Heart left ventricle (tissue), 16 donors: ENCODE measurements around the gene DIRAS1. TPM values are rescaled to one million over a fixed set of nuclear protein-coding genes. Genes with fewer than 3 reads are reported as not detected.

Experiments
- ATAC-seq, 4 donors: fragments of 200-7000 bp; cut with Tn5 transposase; one replicate each; pipeline ENCODE4 v1.9.1; 2020 to 2022; ENCODE audit warnings: moderate library complexity in 4 of 4, mild to moderate bottlenecking in 3 of 4, moderate number of reproducible peaks in 1 of 4
- DNase-seq, 5 donors: peaks; one replicate each; pipeline ENCODE4 v3.0.0-alpha.2; 2020
- H3K27ac ChIP-seq, 12 donors: fragments of 200-600 bp; sonication (generic) in 4 of 12; one replicate each; pipeline versions ENCODE4 v1.5.0 to v1.8.0; 2016 to 2022; ENCODE audit warnings: mild to moderate bottlenecking in 2 of 12
- H3K27me3 ChIP-seq, 9 donors: fragments of 200-600 bp; sonication (generic) in 2 of 9; one replicate each; pipeline versions ENCODE4 v1.5.1 to v1.8.0; 2016 to 2022; ENCODE audit warnings: mild to moderate bottlenecking in 3 of 9
- H3K36me3 ChIP-seq, 9 donors: fragments of 200-600 bp; sonication (generic) in 2 of 9; one replicate each; pipeline versions ENCODE4 v1.5.0 to v1.8.0; 2018 to 2022; ENCODE audit warnings: mild to moderate bottlenecking in 2 of 9
- H3K4me1 ChIP-seq, 12 donors: fragments of 200-600 bp; sonication (generic) in 4 of 12; one replicate each; pipeline versions ENCODE4 v1.5.0 to v1.8.0; 2016 to 2022; ENCODE audit warnings: mild to moderate bottlenecking in 3 of 12
- H3K4me3 ChIP-seq, 12 donors: fragments of 200-600 bp; sonication (generic) in 4 of 12; one replicate each; pipeline versions ENCODE4 v1.5.0 to v1.8.0; 2017 to 2022; ENCODE audit warnings: mild to moderate bottlenecking in 9 of 12, moderate library complexity in 4 of 12
- H3K9me3 ChIP-seq, 12 donors: fragments of 200-600 bp; sonication (generic) in 4 of 12; one replicate each; pipeline versions ENCODE4 v1.5.0 to v1.8.0; 2016 to 2022; ENCODE audit warnings: mild to moderate bottlenecking in 1 of 12
- POLR2A ChIP-seq, 2 donors: fragments of 450-650 bp; IDR thresholded peaks; one replicate each; pipeline ENCODE4 v1.6.1; 2017; ENCODE audit warnings: antibody characterized with exemption in 2 of 2, mild to moderate bottlenecking in 2 of 2, moderate library complexity in 2 of 2
- WGBS, 4 donors: extraction: QIAGEN DNeasy Blood & Tissue Kit in 2 of 4; methylation state at CpG; one replicate each; pipeline versions ENCODE4 v1.1.5 to v1.1.7; 2013 to 2018; 5-methylcytosine and 5-hydroxymethylcytosine counted together
- intact Hi-C, 10 donors: fragments of 100-400 bp; cut with DNase I; formaldehyde crosslinking; loops; one replicate each; pipeline versions ENCODE4 v1.11.1 to v1.14.2; 2022
- polyA plus RNA-seq, 2 donors: library from polyadenylated mRNA; stranded (reverse); fragments of 200-250 nt; gene quantifications; one replicate each; pipeline ENCODE4 v1.2.3, GENCODE V29; 2013
- total RNA-seq, 9 donors: library from RNA; depleted of rRNA in 2 of 9; stranded (reverse); fragments of >200 nt in 2 of 9; fragmentation: NEBNext Ultra II Directional in 3 of 9; extraction: Animal tissue kit (Norgen Biotek cat#: 25700) in 3 of 9; gene quantifications; one replicate each; pipeline versions ENCODE4 v1.1.0 to v1.2.4, GENCODE V29; 2016 to 2023
- TF ChIP-seq, protein P1 (sequence below), 12 donors: fragments of 200-600 bp; sonication (generic) in 4 of 12; IDR thresholded peaks; one replicate each; pipeline versions ENCODE4 v1.5.0 to v1.8.0; 2018 to 2022; ENCODE audit warnings: antibody characterized with exemption in 12 of 12, mild to moderate bottlenecking in 5 of 12
- donor health status: ischemic (EF 13 %, LVEDD 7.1; RV severe dilation, severe dysfunction).
- donor health status: healthy with polysubstance abuse.
- donor health status: DM: no; HTN: yes; CAD: no.
- donor health status: DM: no; HTN: no; CAD: no.
- donor health status: ischemic (EF 25% LVEDD 6.9; RV normal size, moderate dysfunction).
- donor health status: ischemic (EF 25% LVEDD 5.7; RV mildly dilated, moderate dysfunction).
- donor health status: healthy.
- donor health status: DM: yes; HTN: yes; CAD: no.
- donor health status: ischemic (EF 35%, LVEDD 5.7; RV mildly dilated, moderate dysfunction).
- donor health status: nonischemic (EF 11% LVEDD 7.7; RV severe dilation, severe dysfunction).
- donor health status: DM: yes; HTN: yes; CAD: no.
- donor health status: PGD.
- donor health status: ischemic (EF 29% LVEDD 5.4; RV normal size, mild dysfunction).
- donor health status: nonischemic (EF 23%, LVEDD 6.1; RV moderate dilation, normal function).

Gene DIRAS1
- total and polyA plus RNA-seq, 11 donors = 77.4 to 191 (median 142) TPM

DNA sequence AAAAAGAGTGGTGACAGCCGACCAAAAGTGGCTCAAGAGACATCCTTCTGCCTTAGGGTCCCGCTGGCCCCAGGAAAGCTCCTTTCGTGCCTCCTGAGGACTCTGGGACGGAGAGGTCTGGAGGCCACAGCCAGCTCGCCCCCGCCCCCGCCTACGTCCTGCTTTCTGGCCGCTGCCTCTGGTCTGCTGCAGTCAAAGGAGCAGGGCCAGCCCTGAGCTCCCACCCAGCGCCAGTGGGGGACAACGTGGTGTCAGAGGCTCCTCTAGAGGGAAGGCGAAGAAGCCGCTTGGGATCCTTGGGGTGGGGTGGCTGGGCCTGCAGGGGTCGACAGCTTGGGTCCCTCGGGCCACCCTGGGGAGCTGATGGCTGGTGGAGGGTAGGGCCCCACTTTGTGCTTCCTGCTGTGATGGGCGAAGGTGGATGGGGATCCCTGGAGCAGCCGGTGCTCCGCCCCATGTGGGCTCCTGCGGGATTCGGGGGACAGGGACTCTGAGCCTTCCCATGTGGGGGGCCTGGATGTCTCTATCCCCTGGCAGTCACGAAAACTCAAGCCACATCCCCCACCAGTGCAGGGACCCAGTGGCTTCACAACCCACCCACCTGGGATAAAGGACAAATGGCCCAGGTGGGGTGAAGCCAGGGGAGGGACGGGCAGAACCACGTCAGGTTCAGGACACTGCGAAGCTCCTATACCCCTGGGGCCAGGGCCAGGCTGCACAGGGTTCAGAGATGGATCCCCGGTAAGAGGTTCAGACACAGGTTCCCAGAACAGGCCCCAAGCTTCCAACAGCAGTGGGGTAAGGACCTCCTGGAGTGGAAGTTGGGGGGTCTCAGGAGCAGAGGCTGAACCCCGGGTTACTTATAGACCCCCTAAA, 9.0 kb upstream of the DIRAS1 start:
- ATAC-seq (no peak), DNase-seq (peak in 1 of 5 donors; percentile 40)
- 85 to 90% (median 87%) methylated on average over 11 to 26 of the region's 26 CpGs for WGBS, 4 donors
- H3K27ac ChIP-seq = no peak overlapping the region
- peaks cover 0 to 24% (median 10%) of the 10 kb centered on the region in 9 donors for H3K27me3 ChIP-seq
- intact Hi-C loops = loop anchor here in 2 of 10 donors (10.0 kb wide), 1 partner anchor 65 kb away; no protein-coding TSS in a partner anchor
- peaks cover 0 to 33% (median 6%) of the 10 kb centered on the region in 9 donors for H3K36me3 ChIP-seq
- TF ChIP-seq, protein P1, sequence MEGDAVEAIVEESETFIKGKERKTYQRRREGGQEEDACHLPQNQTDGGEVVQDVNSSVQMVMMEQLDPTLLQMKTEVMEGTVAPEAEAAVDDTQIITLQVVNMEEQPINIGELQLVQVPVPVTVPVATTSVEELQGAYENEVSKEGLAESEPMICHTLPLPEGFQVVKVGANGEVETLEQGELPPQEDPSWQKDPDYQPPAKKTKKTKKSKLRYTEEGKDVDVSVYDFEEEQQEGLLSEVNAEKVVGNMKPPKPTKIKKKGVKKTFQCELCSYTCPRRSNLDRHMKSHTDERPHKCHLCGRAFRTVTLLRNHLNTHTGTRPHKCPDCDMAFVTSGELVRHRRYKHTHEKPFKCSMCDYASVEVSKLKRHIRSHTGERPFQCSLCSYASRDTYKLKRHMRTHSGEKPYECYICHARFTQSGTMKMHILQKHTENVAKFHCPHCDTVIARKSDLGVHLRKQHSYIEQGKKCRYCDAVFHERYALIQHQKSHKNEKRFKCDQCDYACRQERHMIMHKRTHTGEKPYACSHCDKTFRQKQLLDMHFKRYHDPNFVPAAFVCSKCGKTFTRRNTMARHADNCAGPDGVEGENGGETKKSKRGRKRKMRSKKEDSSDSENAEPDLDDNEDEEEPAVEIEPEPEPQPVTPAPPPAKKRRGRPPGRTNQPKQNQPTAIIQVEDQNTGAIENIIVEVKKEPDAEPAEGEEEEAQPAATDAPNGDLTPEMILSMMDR (IDR thresholded peaks at IDR 0.05) = no peak
- no peak for TF ChIP-seq POLR2A (IDR thresholded peaks at IDR 0.05)
- peaks cover 0 to 4% (median 0%) of the 10 kb centered on the region in 12 donors for H3K4me1 ChIP-seq
- H3K4me3 ChIP-seq = no peak overlapping the region
- no peaks in the 10 kb centered on the region for H3K9me3 ChIP-seq

DNA sequence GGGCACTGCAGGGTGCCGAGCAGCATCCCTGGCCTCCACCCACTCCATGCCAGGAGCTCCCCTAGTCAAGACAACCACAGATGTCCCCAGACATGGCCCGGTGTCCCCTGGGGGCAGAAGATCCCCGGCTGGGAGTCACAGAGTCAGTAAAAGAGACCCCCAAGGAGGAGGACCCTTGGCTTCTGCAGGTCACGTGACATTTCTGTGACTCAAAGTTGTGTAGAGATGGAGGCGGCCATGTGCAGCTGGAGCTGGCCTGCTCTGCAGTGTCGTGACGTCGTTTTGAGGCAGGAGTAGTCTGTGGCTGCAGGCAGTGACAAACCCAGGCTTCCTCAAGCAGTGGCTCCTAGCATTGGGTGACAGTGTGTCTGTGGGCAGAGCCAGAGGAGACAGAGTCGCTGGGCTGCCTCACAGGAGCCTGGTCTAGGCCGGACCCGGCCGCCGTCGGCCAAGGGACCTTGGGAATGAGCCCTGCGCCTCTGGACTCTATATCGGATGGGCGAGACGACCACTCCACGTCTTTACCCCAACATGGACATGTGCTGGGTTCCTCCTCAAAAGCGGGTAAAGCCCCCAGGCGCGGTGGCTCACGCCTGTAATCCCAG, 7.7 kb upstream of the DIRAS1 start:
- peak in 1 of 5 donors; percentile 41 for DNase-seq
- no peak for ATAC-seq
- Histone ChIP-seq H3K36me3 (peaks cover 0 to 22% (median 0%) of the 10 kb centered on the region in 9 donors), H3K9me3 (no peaks in the 10 kb centered on the region), H3K27ac (no peak overlapping the region), H3K4me1 (peaks cover 0 to 4% (median 0%) of the 10 kb centered on the region in 12 donors), H3K27me3 (peaks cover 0 to 28% (median 10%) of the 10 kb centered on the region in 9 donors), H3K4me3 (no peak overlapping the region)
- TF ChIP-seq, protein P1 (IDR thresholded peaks at IDR 0.05) = no peak
- TF ChIP-seq POLR2A (IDR thresholded peaks at IDR 0.05) = no peak
- intact Hi-C loops = loop anchor here in 2 of 10 donors (10.0 kb wide), 1 partner anchor 64 kb away; no protein-coding TSS in a partner anchor
- 72 to 88% (median 86%) methylated on average over 8 to 23 of the region's 23 CpGs for WGBS, 4 donors

- ATAC-seq = no peak
- TF ChIP-seq, protein P1 (IDR thresholded peaks at IDR 0.05) = no peak
- TF ChIP-seq POLR2A (IDR thresholded peaks at IDR 0.05) = no peak
- no peaks in the 10 kb centered on the region for H3K9me3 ChIP-seq
Measured at GRCh38 chr19:2727640-2727944, 6.4 kb upstream of the DIRAS1 start.

More at GRCh38 chr19:2727640-2727944, 6.4 kb upstream of the DIRAS1 start:
- 65 to 73% (median 71%) methylated on average over 14 to 16 of the region's 16 CpGs for WGBS, 4 donors
- peaks cover 0 to 15% (median 10%) of the 10 kb centered on the region in 12 donors for H3K4me1 ChIP-seq
- DNase-seq = peak in 1 of 5 donors; percentile 51
- H3K4me3 ChIP-seq = no peak overlapping the region
- peaks cover 0 to 28% (median 12%) of the 10 kb centered on the region in 9 donors for H3K27me3 ChIP-seq
- intact Hi-C loops = loop anchor here in 2 of 10 donors (10.0 kb wide), 1 partner anchor 63 kb away; no protein-coding TSS in a partner anchor
- no peak overlapping the region for H3K27ac ChIP-seq
- H3K36me3 ChIP-seq = peaks cover 0 to 10% (median 0%) of the 10 kb centered on the region in 9 donors
